PC-3 (cell line): ENCODE measurements around the gene CEP78. TPM values are rescaled to one million over a fixed set of nuclear protein-coding genes. Genes with fewer than 3 reads are reported as not detected.

Experiments
- ATAC-seq: fragments of 200-7000 bp; cut with Tn5 transposase; 2 replicates; pipeline ENCODE4 v1.9.1; 2020; ENCODE audit warnings: mild to moderate bottlenecking, moderate library complexity
- BruUV-seq: library from RNA; stranded (reverse); fragments of 400-500 nt; replicated peaks from 2 replicates; lab custom pipeline; 2021; lab: Mats Ljungman, UMichigan
- CTCF ChIA-PET: fragments of 300-600 bp; sonication (Branson Sonifier 250); formaldehyde crosslinking; loops from one replicate; lab custom pipeline; 2022; ENCODE audit warnings: antibody characterized with exemption; lab: Charles Lee
- POLR2A ChIA-PET: fragments of 300-600 bp; sonication (Branson Sonifier 250); formaldehyde crosslinking; loops from one replicate; lab custom pipeline; 2022; ENCODE audit warnings: antibody characterized with exemption; ENCODE audit not compliant: unreplicated experiment; lab: Charles Lee
- DNase-seq: peaks from one replicate; pipeline ENCODE4 v3.0.0-alpha.2; 2015
- H2AFZ ChIP-seq: fragments of 300-600 bp; sonication (generic); 2 replicates; pipeline ENCODE4 v1.6.0; 2016; ENCODE audit warnings: antibody characterized with exemption, low read length
- H3F3A ChIP-seq: fragments of 300-600 bp; sonication (generic); one replicate; pipeline ENCODE4 v1.6.0; 2017; ENCODE audit warnings: antibody characterized with exemption, low read length, control low read depth, mild to moderate bottlenecking; ENCODE audit not compliant: unreplicated experiment
- H3K27ac ChIP-seq: fragments of 300-600 bp; sonication (generic); 2 replicates; pipeline ENCODE4 v1.5.1; 2016; ENCODE audit warnings: mild to moderate bottlenecking, low read length
- H3K27me3 ChIP-seq: fragments of 300-600 bp; sonication (generic); 2 replicates; pipeline ENCODE4 v1.6.1; 2016; ENCODE audit warnings: low read length, mixed read lengths
- H3K36me3 ChIP-seq: fragments of 300-600 bp; sonication (generic); 2 replicates; pipeline ENCODE4 v1.6.1; 2016; ENCODE audit warnings: low read depth, mixed run types, low read length, mixed read lengths
- H3K4me1 ChIP-seq: fragments of 300-600 bp; sonication (generic); 2 replicates; pipeline ENCODE4 v1.5.1; 2016; ENCODE audit warnings: low read length; ENCODE audit not compliant: insufficient read depth
- H3K4me2 ChIP-seq: fragments of 300-600 bp; sonication (generic); 2 replicates; pipeline ENCODE4 v1.6.0; 2016; ENCODE audit warnings: low read length
- H3K4me3 ChIP-seq: fragments of 300-600 bp; sonication (generic); 2 replicates; pipeline ENCODE4 v1.5.1; 2016; ENCODE audit warnings: mild to moderate bottlenecking, low read length, mixed read lengths
- H3K79me2 ChIP-seq: fragments of 300-600 bp; sonication (generic); 2 replicates; pipeline ENCODE4 v1.6.1; 2017; ENCODE audit warnings: low read length, mixed read lengths
- H3K9ac ChIP-seq: fragments of 300-600 bp; sonication (generic); 2 replicates; pipeline ENCODE4 v1.6.0; 2016; ENCODE audit warnings: mild to moderate bottlenecking, low read length
- H3K9me2 ChIP-seq: fragments of 300-600 bp; sonication (generic); replicated peaks from 2 replicates; pipeline ENCODE4 v1.6.1; 2016; ENCODE audit warnings: mixed run types, low read length, mixed read lengths
- H3K9me3 ChIP-seq: fragments of 300-600 bp; sonication (generic); 2 replicates; pipeline ENCODE4 v1.6.1; 2016; ENCODE audit warnings: low read length, mixed read lengths
- H4K20me1 ChIP-seq: fragments of 300-600 bp; sonication (generic); 2 replicates; pipeline ENCODE4 v1.6.1; 2016; ENCODE audit warnings: low read length, mixed read lengths
- EZH2 ChIP-seq: fragments of 300-600 bp; sonication (generic); IDR thresholded peaks from one replicate; pipeline ENCODE4 v1.6.1; 2017; ENCODE audit warnings: antibody characterized with exemption, mild to moderate bottlenecking, low read length; ENCODE audit not compliant: unreplicated experiment
- EZH2phosphoT487 ChIP-seq: fragments of 300-600 bp; sonication (generic); IDR thresholded peaks from 2 replicates; pipeline ENCODE4 v1.6.1; 2018; ENCODE audit warnings: mild to moderate bottlenecking, antibody characterized with exemption, low read length, borderline replicate concordance
- intact Hi-C: fragments of 100-400 bp; cut with micrococcal nuclease; formaldehyde crosslinking; loops from 2 replicates; pipeline ENCODE4 v1.9.0; 2023
- total RNA-seq: library from RNA; depleted of rRNA; stranded (reverse); fragments of >200 nt; gene quantifications from 2 replicates; pipeline ENCODE4 v1.2.3, GENCODE V29; 2014
- TF ChIP-seq, protein P1 (sequence below): fragments of 300-600 bp; sonication (generic); conservative IDR thresholded peaks from 2 replicates; pipeline ENCODE4 v1.5.1; 2017; ENCODE audit warnings: antibody characterized with exemption, low read depth, mild to moderate bottlenecking, low read length

Gene CEP78
- total RNA-seq, 1 experiment from 2014 or later = 52.5 TPM

DNA sequence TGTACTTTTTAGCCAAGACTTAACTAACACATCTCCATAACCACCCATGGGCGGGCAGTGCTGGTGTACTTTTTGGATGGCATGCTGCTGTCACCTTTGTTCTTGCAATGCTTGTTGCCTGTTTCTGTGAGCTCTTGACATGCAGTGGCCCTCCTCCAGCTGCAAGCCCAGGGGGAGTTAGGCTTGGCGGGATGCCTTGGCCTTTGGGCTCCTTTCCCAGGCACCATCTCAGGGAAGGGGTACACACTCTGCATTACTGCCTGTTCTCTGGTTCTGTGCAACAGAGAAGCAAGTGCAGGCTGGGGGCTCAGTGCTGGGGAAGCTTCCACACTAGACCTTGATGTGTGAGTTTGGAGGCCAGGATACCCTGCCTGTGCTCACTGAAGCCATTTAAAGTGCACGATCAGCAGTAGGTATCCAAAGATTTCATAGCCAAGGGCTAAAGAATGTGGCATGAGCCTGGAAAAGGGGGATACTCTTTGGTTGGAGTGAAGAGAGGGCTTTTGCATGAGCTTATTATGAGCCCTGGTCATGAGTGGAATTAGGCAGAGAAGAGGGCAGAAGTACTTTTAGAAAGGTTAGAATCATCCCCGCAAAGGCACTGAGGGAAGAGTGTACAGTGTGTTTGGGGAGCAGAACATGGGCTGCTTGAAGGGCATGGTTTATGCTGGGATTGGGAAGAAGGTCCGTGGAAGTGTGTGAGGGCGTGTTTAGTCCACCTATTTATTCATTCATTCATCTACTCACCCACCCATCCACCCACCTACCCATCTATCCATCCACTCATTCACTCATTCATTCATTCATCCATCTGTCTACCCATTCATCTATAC is 83.5 kb downstream of the CEP78 start:
- ChIA-PET POLR2A (no interaction called here), CTCF (no interaction called here)
- no peak overlapping the region for H3K4me2 ChIP-seq
- TF ChIP-seq, protein P1, sequence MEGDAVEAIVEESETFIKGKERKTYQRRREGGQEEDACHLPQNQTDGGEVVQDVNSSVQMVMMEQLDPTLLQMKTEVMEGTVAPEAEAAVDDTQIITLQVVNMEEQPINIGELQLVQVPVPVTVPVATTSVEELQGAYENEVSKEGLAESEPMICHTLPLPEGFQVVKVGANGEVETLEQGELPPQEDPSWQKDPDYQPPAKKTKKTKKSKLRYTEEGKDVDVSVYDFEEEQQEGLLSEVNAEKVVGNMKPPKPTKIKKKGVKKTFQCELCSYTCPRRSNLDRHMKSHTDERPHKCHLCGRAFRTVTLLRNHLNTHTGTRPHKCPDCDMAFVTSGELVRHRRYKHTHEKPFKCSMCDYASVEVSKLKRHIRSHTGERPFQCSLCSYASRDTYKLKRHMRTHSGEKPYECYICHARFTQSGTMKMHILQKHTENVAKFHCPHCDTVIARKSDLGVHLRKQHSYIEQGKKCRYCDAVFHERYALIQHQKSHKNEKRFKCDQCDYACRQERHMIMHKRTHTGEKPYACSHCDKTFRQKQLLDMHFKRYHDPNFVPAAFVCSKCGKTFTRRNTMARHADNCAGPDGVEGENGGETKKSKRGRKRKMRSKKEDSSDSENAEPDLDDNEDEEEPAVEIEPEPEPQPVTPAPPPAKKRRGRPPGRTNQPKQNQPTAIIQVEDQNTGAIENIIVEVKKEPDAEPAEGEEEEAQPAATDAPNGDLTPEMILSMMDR = no peak
- TF ChIP-seq EZH2 (no peak), EZH2phosphoT487 (no peak)
- DNase-seq (no peak), ATAC-seq (no peak)
- H3K27me3 ChIP-seq = no peaks in the 10 kb centered on the region
- intact Hi-C loops = no loop called here
- no peak overlapping the region for H3K4me3 ChIP-seq
- H3K9me2 ChIP-seq = no peaks in the 10 kb centered on the region
- no peaks in the 10 kb centered on the region for H3K9me3 ChIP-seq
- no TSS peak for BruUV-seq
- H3K4me1 ChIP-seq = no peaks in the 10 kb centered on the region
- H3K36me3 ChIP-seq = peaks cover 14% of the 10 kb centered on the region
- no peaks in the 10 kb centered on the region for H3F3A ChIP-seq
- H3K79me2 ChIP-seq = no peaks in the 10 kb centered on the region
- H4K20me1 ChIP-seq = no peaks in the 10 kb centered on the region
- H3K9ac ChIP-seq = no peak overlapping the region
- H3K27ac ChIP-seq = no peak overlapping the region
- H2AFZ ChIP-seq = no peak overlapping the region

DNA sequence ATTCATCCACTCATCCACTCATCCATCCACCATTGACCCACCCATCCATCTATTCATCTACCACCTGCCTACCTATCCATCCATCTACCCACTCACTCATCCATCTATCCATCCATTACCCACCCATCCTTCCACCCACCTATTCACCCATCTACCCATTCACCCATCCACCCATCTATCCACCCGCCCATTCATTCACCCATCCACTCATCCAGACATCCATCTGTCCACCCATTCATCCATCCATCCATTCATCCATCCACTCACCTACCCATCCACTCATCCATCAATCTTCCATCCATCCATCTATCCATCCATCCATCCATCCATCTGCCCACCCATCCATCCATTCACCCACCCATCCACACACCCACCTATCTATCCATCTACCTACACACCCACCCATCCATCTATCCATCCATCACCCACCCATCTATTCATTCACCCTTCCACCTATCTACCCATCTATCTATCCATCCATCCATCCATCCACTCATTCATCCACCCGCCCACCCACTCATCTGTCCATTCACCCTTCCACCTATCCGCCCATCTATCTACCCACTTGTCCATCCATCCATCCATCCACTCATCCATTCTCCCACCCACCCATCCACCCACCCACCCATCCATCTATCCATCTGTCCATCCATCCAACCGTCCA is 84.3 kb downstream of the CEP78 start:
- ATAC-seq (no peak), DNase-seq (no peak)
- no peaks in the 10 kb centered on the region for H3K4me1 ChIP-seq
- H3K27me3 ChIP-seq = no peaks in the 10 kb centered on the region
- no peaks in the 10 kb centered on the region for H3K79me2 ChIP-seq
- H4K20me1 ChIP-seq = no peaks in the 10 kb centered on the region
- no TSS peak for BruUV-seq
- H3F3A ChIP-seq = no peaks in the 10 kb centered on the region
- H3K9me3 ChIP-seq = no peaks in the 10 kb centered on the region
- H2AFZ ChIP-seq = no peak overlapping the region
- H3K9ac ChIP-seq = no peak overlapping the region
- no peaks in the 10 kb centered on the region for H3K9me2 ChIP-seq
- H3K4me3 ChIP-seq = no peak overlapping the region
- ChIA-PET POLR2A (no interaction called here), CTCF (no interaction called here)
- intact Hi-C loops = no loop called here
- H3K27ac ChIP-seq = no peak overlapping the region
- peaks cover 14% of the 10 kb centered on the region for H3K36me3 ChIP-seq
- no peak overlapping the region for H3K4me2 ChIP-seq
- TF ChIP-seq EZH2phosphoT487 (no peak), EZH2 (no peak)
- TF ChIP-seq, protein P1 = no peak
